ENCODE data around the gene SLC5A10.

The SLC5A10 gene

DNA sequence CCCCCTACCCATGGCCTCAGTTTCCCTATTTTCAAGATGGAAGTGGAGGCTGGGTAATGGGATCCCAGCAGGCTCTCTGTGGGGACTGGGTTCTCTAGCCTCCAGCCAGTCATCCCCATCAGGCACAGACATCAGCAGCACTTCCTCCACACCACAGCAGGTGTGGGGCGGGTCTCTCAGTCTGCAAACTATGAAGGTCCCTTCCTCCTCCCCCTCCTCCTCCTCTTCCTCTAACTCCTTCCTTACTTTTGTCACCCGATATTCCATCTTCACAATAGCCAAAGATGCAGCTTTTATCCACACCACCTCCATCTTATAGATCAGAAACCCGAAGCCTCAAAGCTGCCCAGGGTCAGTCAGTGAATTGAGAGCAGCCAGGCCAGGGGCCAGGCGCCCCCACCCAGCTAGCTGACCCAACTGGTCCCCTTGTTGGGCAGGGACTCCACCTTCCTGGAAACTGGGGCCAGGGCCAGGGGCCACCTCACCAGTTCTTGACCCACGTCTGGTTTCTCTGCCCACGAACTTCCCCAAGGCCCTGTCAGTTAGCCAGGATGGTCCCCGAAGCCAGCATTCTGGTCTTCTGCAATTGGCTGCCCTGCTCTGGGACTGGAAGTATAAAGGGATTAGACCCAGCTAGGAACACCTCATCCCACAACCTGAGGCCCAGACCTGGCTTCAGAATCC, 50.1 kb downstream of the SLC5A10 start:
- no peak for DNase-seq (ENCODE audit: low read depth)
- TF ChIP-seq, protein P1, sequence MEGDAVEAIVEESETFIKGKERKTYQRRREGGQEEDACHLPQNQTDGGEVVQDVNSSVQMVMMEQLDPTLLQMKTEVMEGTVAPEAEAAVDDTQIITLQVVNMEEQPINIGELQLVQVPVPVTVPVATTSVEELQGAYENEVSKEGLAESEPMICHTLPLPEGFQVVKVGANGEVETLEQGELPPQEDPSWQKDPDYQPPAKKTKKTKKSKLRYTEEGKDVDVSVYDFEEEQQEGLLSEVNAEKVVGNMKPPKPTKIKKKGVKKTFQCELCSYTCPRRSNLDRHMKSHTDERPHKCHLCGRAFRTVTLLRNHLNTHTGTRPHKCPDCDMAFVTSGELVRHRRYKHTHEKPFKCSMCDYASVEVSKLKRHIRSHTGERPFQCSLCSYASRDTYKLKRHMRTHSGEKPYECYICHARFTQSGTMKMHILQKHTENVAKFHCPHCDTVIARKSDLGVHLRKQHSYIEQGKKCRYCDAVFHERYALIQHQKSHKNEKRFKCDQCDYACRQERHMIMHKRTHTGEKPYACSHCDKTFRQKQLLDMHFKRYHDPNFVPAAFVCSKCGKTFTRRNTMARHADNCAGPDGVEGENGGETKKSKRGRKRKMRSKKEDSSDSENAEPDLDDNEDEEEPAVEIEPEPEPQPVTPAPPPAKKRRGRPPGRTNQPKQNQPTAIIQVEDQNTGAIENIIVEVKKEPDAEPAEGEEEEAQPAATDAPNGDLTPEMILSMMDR (conservative IDR thresholded peaks at IDR 0.05; ENCODE audit: low read depth, low read length), result no peak
- H3K4me3 ChIP-seq (ENCODE audit: low read length), result peak overlapping the region; percentile 72

DNA sequence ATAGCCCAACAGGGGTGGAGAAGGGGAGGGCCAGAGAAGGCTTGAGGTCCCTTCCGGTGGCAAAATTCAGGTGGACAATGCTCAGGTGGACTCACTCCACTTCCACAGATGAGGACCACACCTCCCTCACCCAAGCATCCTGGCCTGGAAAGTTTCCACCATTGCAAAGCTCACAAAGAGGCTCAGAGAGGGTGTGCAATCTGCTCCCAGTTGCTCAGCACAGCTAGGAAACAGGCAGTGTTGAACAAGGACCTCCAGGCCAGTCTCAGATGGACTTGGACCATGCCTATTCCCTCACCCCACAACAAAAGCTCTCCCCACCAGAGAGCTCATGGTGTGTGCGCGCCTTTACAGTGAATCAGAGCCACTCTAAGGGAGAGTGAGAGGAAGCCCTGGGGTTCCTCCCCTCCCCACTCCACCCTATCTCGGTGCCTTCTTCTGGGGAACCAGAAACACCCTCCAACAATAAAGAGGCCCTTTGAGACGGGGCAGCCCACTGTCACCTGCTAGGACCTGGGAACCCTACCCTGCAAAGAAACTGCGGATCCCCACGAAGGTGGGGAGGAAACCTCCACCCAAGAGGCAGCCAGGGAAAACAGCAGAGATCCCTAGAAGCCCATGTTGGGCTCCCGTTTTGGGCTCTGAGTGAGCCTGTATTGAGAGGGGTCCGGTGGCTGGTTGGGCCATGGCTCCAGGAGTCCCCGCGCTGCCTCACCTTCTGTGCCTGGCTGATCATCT, 51.0 kb downstream of the SLC5A10 start:
- peak overlapping the region; percentile 72 for H3K4me3 ChIP-seq (ENCODE audit: low read length)
- DNase-seq (ENCODE audit: low read depth), result no peak
- TF ChIP-seq, protein P1 (conservative IDR thresholded peaks at IDR 0.05; ENCODE audit: low read depth, low read length), result no peak

GRCh38 chr17:19003543-19004420, 51.8 kb downstream of the SLC5A10 start:
- no peak for DNase-seq (ENCODE audit: low read depth)
- peak overlapping the region; percentile 72 for H3K4me3 ChIP-seq (ENCODE audit: low read length)
- TF ChIP-seq, protein P1 (conservative IDR thresholded peaks at IDR 0.05; ENCODE audit: low read depth, low read length), result no peak

DNA sequence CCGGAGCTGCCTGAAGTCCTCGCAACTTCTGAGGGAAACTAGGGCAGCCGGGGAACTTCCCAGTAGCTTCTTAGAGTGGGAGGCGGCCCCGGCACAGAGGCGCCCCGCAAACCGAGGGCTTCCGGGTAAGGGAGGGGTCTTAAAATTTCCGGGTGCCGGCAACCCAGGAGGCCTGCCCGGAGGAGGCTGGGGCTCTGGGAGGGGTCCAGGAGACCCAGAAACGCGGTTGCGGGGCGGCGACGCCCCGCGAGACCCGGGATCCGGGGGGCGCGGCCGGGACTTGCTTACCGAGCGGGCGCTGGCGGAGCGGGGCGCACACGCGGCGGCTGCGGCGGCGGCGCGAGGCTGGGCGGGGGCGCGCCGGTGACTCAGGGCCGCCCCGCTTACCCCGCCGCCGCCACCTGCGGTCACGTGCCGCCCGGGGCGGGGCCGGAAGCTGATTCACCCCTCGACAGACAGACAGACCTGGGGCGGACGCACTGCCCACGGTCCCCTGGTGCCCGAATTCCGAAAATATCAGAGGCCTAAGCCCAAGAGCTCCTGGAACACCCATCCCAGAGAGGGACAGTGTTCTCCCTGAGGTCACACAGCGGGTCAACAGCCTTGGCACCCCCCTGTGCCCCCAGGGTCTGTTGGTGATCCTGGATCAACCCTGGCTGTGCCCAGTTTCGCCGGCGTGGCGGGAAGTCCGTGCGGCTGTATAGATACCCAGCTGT, 52.6 kb downstream of the SLC5A10 start, which contains the start of gene FAM83G:
FAM83G (minus strand) TSS at position 344 of the 716 bp plus-strand sequence. CDS start 723 bp downstream, outside the sequence.
- TF ChIP-seq, protein P1 (conservative IDR thresholded peaks at IDR 0.05; ENCODE audit: low read depth, low read length), result no peak
- no peak for DNase-seq (ENCODE audit: low read depth)
- peak within 1 kb of the TSS; percentile 72 for H3K4me3 ChIP-seq (ENCODE audit: low read length)

DNA sequence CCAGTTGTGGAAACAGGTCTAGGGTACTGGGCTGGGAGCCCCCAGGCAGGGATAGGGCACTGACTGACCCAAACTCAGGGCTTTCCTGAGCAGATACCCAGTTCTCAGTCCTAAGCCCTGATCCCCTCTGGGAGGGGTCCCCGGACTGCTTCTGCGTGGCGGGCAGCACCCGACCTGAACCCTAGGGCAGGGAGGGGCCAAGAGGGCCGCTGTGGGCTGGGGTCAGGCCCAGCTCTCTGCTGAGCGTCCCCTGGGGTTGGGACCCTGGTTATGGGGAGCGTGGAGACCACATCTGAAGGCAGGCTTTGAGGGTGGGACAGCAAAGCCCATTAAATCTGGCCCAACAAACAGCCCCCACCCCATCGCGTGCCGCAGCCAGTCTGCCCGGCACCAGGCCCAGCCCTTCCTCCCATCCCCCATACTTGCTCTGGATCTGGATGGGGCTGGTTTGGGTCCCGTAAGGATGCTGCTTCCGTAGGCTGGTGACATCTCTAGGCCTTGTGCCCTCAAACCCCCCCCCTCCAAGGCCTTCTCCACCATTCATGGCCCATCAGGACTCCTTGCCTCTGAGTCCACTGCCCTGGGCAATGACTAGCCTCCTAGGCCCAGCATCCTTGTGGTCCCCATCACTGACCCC, 53.3 kb downstream of the SLC5A10 start:
- TF ChIP-seq, protein P1 (conservative IDR thresholded peaks at IDR 0.05; ENCODE audit: low read depth, low read length), result no peak
- peak overlapping the region; percentile 51 for H3K4me3 ChIP-seq (ENCODE audit: low read length)
- no peak for DNase-seq (ENCODE audit: low read depth)

All from retinal pigment epithelial cell (primary cell).